Hypothalamus (tissue), 51 donors: ENCODE data around the gene AHRR.

Source experiments
- DNase-seq, 51 donors: peaks; one replicate each; lab custom pipeline; 2025; lab: John Stamatoyannopoulos, UW

The AHRR gene

GRCh38 chr5:435961-436640, 114.6 kb downstream of the AHRR start:
- DNase-seq, result no peak

DNA sequence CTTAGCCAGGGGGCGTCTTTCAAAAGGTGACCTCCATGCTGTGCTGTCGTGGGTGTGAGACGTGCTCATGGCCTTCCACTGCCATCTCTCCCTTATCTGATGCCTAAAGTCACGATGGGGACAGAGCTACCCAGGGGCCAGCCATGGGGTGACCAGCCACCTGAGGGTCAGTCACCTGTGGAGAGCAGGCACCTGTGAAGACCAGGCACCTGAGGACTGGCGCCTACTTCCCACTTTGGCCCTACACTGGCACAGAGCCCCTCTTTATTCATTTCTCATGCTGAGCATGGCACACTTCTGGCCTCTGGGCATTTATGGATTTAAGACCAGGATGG, 115.1 kb downstream of the AHRR start:
- no peak for DNase-seq

- DNase-seq, result no peak
These were observed 115.8 kb downstream of the AHRR start for GRCh38 chr5:437281-437771.

GRCh38 chr5:438481-438981, 117.0 kb downstream of the AHRR start:
- no peak for DNase-seq

GRCh38 chr5:439181-439580, 117.7 kb downstream of the AHRR start:
- no peak for DNase-seq

DNA sequence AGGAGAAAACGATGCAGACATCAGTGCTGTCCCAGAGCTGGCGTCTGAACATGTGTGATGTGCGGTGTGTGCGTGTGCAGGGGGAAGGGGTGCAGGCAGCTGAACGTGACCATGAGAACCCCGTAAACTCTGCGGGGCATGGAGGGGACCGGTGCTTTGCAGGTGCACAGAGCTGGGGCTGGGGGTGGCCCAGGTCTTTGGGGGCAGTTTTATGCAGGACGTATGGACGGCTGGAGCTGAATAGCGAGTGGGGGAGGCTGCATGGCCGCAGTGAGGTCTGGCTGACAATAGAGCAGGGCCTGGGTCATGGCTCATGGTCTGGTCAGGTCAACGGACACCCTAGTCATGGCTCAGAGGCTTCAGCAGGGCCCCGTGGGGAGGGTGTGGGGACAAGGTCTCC, 118.1 kb downstream of the AHRR start:
- no peak for DNase-seq

DNA sequence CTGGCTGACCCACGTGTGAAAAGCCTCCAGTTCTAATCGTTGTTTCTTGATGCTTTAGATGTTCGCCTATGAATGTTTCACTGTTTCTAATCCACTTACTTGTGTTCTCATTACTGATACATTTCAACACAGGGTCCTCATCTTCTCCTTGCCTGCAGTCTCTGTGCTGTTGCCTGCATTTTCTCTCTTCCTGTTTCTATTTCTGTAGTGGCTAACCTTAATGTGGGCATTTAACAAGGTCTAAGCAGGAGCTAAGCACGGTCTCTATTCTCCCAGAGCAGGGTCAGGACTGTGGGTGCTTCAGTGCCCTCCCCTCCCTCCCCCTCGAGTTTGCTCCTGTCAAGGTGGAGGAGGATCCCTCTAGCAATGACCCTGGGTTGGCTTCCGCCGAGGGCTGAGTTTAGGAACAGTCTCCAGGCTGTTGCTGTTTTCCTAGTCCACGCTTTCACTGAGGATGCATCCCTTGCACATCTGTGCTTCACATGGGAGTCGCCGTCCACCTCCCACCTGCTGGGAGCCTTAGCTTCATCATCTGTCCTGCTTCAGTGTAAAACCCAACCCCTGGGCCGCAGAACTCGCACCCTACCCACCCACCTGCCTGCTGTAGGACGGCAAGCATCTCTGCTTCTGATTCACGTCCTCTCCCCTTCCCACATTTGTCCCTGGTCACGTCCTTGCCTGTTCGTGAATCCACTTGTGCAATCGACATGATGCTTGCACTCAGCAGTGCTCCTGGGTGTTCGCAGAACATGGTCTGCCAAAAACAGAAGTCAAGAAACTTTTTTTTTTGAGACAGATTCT, 119.1 kb downstream of the AHRR start:
- DNase-seq, result peak in 1 of 51 donors; percentile 31

DNA sequence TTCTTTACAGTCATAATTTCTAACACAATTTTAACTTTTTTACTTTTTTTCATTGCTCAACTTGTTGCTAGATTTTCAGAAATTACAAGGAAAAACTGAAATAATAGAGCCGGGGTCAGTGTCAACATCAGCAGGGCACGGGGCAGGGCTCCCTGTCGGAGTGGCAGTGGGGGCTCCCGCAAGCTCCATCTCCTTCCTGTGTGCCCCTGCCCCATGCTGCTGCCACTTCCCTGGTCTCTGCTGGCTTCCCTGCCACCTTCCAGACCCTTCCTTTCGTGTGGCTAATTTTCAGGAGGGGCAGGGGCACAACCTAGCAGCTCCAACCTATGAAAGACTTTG, 120.5 kb downstream of the AHRR start:
- no peak for DNase-seq

- DNase-seq, result peak in 50 of 51 donors; percentile 5 to 88 (median 58)
These were observed 121.1 kb downstream of the AHRR start, which contains the start of gene EXOC3 for GRCh38 chr5:442335-443238. EXOC3 (plus strand) TSS chr5:443176; CDS start chr5:446206, 3,030 bp downstream.

DNA sequence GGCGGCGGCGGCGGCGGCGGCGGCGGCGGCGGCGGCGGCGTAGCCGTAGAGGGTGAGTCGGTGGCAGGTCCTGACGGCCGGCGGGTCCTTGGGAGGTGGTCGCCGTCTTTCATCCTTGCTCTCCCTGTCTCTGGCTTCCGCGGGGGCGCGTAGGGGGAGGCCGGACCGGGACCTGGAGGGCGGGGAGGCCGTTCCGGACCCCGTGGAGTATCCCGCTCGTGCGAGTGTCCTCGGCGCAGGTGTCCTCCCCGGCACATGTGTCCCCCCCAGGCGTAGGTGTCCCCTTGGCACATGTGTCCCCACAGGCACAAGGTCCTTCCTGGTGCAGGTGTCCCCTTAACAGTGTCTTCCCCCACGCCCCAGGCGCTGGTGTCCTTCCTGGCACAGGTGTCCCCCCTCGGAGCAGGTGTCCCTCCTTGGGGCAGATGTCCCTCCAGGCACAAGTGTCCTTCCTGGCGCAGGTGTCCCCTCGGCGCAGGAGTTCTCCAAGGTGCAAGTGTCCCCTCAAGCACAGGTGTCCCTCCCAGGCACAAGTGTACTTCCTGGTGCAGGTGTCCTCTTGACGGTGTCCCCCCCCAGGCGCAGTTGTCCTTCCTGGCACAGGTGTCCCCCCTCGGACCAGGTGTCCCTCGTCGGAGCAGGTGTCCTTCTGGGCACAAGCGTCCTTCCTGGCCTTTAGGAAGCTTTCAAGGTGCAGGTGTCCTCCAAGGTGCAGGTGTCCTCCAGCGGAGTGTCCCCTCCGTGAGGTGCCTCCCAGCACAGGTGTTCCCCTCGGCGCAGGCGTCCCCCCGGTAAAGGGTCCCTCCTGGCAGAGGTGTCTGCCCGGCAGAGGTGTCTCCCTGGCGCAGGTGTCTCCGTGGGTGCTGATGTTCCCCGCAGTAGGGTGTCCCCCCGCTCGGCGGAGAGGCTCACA, 122.0 kb downstream of the AHRR start:
- DNase-seq, result peak in 3 of 51 donors; percentile 59 to 63 (median 59)

DNA sequence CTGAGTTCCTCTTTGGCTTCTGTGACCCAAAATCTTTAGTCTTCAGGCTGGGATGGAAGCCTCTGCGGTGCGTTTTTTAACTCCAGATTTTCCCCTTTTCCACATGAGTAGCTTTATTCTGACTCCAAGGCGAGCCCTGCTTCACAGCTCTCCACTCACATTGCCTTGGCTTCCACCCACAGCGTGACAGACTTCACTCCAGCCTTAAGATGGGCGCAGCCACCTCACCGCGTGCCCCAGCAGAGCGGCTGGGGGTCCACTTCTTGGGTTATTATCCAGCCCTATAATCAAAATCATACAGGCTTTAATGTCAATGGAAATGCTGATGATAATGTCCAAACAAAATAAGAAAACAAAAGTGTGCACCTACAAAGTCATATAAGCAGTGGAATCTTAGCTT, 122.7 kb downstream of the AHRR start:
- peak in 1 of 51 donors; percentile 25 for DNase-seq

GRCh38 chr5:445591-445990, 124.1 kb downstream of the AHRR start:
- DNase-seq, result no peak

DNA sequence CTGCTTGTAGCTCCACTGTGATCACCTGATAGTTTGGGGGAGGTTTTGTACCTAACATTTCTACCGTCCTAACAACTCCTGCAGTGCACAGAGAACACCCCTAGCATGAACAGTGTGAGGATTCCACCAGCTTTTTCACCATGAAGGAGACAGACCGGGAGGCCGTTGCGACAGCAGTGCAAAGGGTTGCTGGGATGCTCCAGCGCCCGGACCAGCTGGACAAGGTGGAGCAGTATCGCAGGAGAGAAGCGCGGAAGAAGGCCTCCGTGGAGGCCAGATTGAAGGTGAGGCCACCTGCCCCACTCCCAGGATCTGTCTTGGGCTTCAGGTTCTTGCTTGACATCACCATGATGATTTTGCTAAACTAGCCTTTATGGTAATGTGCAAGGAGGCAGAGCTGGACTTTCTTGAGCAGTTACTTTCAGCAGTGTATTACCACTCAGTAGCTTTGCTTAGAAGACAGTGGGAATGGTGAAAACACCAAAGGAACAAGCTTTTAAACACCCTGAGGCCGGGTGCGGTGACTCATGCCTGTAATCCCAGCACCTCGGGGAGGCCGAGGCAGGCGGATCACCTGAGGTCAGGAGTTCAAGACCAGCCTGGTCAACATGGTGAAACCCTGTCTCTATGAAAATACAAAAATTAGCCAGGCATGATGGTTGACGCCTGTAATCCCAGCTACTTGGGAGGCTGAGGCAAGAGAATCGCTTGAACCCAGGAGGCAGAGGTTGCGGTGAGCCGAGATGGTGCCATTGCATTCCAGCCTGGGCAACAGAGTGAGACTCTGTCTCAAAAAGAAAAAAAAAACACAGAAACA, 124.8 kb downstream of the AHRR start:
- no peak for DNase-seq

GRCh38 chr5:446883-447263, 125.4 kb downstream of the AHRR start:
- DNase-seq, result peak in 1 of 51 donors; percentile 6

- peak in 1 of 51 donors; percentile 8 for DNase-seq
These were observed 126.0 kb downstream of the AHRR start for GRCh38 chr5:447501-447900.

DNA sequence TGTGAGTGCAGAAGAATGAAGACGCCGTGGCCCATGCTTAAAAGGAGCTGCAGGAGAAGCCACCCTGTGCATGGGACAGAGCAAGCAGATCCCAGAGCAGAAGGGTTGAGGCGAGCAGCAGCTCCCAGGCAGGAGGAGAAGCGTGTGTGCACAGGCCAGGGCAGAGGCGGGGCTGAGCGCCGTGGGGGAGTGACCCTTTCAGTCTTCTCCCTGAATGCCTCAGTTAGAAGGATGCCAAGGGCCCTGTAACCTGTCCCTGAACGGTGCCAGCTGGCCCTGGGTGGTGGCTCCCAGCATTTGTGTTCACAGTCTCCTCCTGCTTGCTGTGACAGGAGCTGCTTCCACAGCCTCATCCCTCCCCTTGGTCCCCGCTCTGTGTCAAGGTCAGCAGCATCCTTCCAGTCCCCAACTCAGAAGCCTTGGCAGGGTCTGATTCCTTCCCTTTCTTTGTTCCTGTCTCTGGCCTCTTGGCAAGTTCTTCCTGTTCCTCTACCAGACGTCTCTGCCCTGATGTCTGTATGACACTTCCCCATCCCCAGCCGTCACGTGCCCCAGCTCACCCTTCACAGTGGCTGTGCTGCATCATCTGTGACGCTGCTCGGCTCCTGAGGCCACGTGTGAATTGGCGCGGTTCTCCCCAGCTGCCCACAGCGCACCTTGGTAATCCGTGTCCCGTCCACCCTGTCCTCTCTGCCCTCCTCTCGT, 126.7 kb downstream of the AHRR start:
- peak in 43 of 51 donors; percentile 21 to 84 (median 62) for DNase-seq

GRCh38 chr5:448766-449090, 127.2 kb downstream of the AHRR start:
- peak in 32 of 51 donors; percentile 33 to 84 (median 68) for DNase-seq

- DNase-seq, result no peak
These were observed 127.6 kb downstream of the AHRR start for GRCh38 chr5:449151-449550.
